GM18517 (cell line): ENCODE measurements around the gene FUS.
"Not testable (repeated sequence)": the region's sequence is repeated elsewhere in the genome, so short reads cannot be mapped to it uniquely, and the experiment has no call there.

Source experiments
- ATAC-seq: cut with Tn5 transposase; IDR thresholded peaks from one replicate; pipeline ENCODE4 v1.9.1; 2021; ENCODE audit warnings: mild to moderate bottlenecking, moderate library complexity; ENCODE audit not compliant: unreplicated experiment

The FUS gene

DNA sequence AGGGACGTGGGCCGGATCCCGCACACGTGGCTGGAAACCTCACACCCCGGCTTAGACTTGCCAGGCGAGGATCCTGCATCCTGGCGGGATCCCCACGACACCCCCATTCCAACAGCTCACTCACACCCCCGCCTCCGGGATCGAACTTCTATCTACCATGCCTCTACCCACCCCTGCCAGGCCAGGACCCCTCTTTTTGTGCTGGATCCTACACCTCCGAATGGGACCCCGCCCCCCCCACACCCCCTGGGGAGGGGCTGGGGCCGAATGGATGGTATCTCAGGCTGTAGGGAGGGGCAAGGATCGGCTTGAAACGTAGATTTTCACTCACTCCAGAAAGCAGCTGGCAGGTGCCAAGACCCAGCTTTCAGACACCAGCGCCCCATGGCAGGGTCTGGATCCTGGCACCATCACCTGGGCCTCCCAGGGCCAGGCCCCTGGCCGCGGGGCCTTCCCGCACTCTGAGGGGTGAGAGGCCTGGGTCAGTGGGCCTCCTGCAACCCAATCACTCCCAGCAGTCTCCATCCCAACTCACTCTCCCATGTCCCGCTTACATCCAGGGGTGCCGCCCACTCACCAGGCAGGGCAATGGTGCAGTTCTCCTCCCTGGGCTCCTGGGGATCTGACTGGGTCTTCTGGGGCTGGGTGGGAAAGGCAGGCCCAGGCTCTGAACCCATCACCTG lies 36.8 kb upstream of the FUS start:
- no peak for ATAC-seq

DNA sequence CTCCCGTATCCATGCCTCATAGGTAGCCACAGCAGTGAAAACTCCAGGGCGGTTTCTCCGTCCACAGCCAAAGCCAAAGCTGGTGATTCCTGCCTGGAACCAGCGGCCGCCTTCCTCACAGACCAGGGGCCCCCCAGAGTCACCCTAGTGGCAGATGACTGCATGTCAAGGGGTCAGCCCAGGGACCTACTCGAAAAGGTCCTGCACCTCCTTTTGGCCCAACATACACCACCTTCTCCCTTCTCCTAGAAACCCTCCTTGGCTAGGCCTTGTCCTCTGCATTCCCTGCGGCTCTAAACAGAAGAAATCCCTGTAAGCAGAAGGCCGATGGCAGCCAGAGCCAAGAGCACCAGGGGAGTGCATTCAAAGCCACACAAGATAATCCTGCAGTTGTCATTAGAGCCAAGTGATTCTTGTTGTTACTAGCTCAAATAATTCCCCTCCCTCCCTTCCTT lies 36.2 kb upstream of the FUS start:
- no peak for ATAC-seq

DNA sequence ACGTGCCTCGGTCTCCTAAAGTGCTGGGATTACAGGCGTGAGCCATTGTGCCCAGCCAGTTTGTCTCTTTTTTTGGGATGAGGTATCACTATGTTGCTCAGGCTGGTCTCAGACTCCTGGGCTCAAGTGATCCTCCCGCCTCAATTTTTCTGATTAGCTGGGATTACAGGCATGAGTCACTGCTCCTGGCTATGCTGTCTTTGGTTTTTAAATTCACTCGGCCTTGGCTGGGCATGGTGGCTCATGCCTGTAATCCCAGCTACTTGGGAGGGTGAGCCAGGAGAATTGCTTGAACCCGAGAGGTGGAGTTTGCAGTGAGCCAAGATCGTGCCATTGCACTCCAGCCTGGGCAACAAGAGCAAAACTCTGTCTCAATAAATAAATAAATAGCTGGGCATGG lies 35.5 kb upstream of the FUS start:
- not testable (repeated sequence) for ATAC-seq

- ATAC-seq = no peak
Measured at GRCh38 chr16:31145398-31145990, 34.4 kb upstream of the FUS start.

DNA sequence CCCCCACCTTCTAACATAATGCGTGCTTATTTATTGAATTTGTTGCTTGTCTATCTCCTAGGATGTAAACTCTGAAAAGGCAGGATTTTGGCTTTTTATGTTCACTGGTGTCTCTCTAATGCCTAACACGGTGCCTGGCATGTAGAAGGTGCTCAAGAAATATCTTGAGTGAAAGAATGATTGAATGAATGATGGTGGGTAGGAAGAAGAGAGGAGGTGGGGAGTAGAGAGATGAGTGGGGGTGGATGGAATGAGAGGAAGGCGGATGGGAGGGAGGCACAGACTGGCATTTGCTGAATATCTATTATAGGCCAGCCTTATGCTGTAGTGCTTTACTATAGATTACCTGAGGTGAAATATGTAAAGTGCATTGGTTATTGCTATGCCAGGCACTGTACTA lies 32.4 kb upstream of the FUS start:
- no peak for ATAC-seq

GRCh38 chr16:31148281-31148728 lies 31.6 kb upstream of the FUS start:
- no peak for ATAC-seq

GRCh38 chr16:31148896-31149295 lies 31.0 kb upstream of the FUS start:
- ATAC-seq = no peak

DNA sequence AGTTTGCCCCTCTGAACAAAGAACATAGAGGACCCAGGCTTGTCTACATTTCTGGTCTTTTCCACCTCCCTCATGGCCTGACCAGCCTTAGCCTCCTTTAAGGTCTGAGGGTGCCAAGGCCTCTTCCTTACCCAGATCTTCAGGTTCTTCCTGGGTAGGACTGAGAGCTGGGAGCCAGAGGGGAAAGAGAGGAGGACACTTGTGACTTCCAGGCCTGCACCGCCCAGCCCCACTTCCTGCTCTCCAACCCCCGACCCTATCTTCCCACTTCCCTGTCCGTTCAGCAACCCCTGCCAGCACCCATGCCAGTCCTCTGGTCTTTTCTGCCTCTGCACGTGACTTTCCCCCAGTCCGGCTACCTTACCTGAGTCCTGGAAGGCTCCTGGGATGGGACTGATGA lies 30.6 kb upstream of the FUS start:
- no peak for ATAC-seq

DNA sequence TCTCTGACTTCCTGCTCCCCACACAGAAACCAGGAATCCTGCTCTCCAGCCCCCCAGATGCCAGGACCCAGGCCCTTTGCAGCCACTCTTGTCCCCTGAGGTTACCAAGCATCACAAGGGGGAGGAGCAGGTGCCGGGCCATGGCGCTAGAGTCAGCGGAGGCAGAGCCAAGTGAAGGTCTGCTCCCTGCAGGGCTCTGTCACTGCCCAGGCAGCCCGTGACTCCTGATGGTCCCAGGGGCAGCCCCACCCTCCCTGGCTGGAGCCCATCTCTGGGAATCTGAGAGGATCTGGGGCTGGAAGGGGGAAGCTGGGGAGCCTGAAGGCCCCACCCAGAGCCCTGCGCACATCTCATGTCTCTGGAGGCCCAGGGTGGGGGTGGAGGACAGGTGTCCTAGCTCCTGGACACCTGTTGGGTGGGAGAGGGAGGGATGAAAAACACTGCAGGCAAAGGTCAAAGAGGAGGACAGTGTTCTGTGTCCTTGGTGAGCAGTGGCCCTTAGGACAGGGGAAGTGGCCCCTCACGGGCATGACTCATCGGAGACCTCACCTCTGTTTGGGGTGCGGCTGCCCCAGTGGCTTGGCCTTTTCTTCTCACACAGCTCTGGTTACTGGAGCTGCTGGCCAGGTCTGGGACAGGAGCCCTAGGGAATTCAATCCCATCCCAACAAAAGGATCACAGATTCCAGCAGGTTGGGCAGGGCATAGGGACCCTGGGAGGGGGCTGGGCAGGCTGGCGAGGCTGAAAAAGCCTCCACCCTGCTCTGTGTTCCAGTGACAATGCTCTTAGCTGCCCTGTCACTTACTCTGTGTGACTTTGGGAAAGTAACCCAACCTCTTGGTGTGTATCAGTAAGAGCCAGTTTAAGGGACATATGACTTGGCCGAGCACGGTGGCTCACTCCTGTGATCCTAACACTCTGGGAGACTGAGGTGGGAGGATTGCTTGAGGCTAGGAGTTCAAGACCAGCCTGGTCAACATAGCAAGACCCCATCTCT lies 29.7 kb upstream of the FUS start, which contains the start of gene PRSS36:
PRSS36 (minus strand) TSS at position 173 of the 997 bp plus-strand sequence; CDS start at position 142, 31 bp downstream.
- no peak for ATAC-seq

- not testable (repeated sequence) for ATAC-seq
Measured at GRCh38 chr16:31150976-31151375, 29.0 kb upstream of the FUS start.

GRCh38 chr16:31157136-31157535 lies 22.8 kb upstream of the FUS start:
- ATAC-seq = no peak

GRCh38 chr16:31167315-31167714 lies 12.6 kb upstream of the FUS start:
- ATAC-seq = no peak

DNA sequence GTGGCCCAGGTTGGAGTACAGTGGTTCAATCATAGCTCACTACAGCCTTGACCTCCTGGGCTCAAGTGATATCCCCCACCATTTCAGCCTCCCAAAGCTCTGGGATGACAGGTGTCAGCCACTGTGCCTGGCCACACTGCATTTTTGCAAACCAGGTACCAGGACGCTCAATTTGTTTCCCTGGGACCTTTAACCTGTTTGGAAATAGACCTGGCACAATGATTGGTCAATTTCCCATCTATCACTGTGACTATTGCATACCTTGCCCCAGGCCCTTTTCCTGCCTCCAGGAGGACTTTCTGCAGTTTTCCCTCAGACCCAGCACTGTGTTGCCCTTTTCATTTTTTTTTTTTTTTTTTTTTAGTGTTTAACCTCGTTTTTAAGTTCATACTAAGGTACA lies 11.1 kb upstream of the FUS start:
- no peak for ATAC-seq

- not testable (repeated sequence) for ATAC-seq
Measured at GRCh38 chr16:31170048-31170447, 9.9 kb upstream of the FUS start.

- no peak for ATAC-seq
Measured at GRCh38 chr16:31177136-31177535, 2.8 kb upstream of the FUS start.

GRCh38 chr16:31179219-31179746 lies 656 bp upstream of the FUS start:
- ATAC-seq = peak; percentile 0

DNA sequence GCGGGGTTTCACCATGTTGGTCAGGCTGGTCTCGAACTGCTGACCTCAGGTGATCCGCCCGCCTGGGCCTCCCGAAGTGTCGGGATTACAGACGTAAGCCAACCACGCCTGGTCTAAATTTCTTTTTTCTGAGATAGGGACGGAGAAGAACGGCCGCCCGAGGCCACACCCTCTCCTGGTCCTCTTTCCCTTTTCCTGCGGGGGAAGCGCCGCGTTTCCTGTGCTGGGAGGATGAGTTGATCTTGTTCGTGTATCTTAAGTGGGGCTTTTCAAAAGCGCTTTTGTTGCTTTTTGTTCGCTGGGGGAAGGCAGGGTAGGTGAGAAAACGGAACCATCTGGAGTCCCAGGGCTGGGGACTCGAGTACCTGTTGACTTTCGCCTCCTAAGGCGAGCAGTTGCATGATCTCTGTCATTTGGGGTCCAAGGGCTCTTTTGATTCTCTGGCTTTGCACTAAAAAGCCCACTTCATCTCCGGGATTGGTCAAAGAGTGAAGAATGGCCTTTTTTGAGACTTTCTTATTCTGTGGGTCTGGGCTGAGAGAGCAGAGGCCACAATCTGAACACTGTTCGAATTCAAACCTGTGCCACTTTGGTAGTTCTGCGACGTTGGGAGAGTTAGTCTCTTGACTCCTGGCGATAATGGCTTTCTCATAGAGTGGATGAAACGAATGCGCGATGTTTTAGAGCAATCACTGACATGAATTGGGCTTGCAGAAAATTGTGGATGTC lies 1.3 kb downstream of the FUS start:
- ATAC-seq = no peak

DNA sequence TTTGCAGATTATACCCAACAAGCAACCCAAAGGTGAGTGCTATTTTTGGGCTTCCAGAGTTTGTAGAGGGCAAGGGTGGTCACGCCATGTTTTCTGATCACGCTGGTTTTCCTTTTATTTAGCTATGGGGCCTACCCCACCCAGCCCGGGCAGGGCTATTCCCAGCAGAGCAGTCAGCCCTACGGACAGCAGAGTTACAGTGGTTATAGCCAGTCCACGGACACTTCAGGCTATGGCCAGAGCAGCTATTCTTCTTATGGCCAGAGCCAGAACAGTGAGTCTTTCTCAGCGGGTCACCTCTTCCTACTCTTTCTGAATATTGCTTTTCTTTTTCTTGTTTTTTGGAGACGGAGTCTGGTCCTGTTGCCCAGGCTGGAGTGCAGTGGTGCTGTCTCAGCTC lies 2.5 kb downstream of the FUS start:
- no peak for ATAC-seq

- no peak for ATAC-seq
Measured at GRCh38 chr16:31183432-31184428, 3.8 kb downstream of the FUS start.
